Uterus (tissue), 2 donors: ENCODE measurements around the gene SUGCT.

Experiments
- POLR2A ChIP-seq, 2 donors: fragments of 450-650 bp; IDR thresholded peaks; one replicate each; pipeline ENCODE4 v1.6.1; 2016; ENCODE audit warnings: antibody characterized with exemption in 2 of 2, mild to moderate bottlenecking in 1 of 2, moderate library complexity in 1 of 2
- TF ChIP-seq, protein P1 (sequence below), 4 experiments: fragments of 200-600 bp in 2 of 4; fragments of 450-650 bp in 2 of 4; sonication (generic) in 2 of 4; IDR thresholded peaks; one replicate each; pipeline ENCODE4 v1.5.1; 2016 to 2019; ENCODE audit warnings: antibody characterized with exemption in 4 of 4, mild to moderate bottlenecking in 2 of 4, moderate library complexity in 1 of 4

DNA sequence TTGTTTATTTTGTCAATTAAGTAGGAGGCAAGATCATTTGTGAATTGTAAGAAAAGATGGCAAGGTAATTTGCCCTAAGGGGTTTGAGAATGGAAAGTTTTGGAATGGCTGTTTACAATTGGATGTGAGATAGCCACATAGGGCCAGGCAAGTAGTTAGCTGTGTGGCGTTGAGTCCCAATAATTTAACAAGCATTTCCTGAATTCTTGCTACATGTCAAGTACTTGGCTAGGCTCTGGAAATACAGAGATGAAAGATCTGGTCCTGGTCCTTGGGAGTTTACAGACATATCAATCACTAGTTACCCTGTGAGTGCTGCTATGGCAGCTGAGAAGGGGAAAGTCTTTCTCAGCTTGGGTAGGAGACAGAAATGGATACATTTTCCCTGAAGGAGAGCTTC, 401.6 kb downstream of the SUGCT start:
- TF ChIP-seq, protein P1, sequence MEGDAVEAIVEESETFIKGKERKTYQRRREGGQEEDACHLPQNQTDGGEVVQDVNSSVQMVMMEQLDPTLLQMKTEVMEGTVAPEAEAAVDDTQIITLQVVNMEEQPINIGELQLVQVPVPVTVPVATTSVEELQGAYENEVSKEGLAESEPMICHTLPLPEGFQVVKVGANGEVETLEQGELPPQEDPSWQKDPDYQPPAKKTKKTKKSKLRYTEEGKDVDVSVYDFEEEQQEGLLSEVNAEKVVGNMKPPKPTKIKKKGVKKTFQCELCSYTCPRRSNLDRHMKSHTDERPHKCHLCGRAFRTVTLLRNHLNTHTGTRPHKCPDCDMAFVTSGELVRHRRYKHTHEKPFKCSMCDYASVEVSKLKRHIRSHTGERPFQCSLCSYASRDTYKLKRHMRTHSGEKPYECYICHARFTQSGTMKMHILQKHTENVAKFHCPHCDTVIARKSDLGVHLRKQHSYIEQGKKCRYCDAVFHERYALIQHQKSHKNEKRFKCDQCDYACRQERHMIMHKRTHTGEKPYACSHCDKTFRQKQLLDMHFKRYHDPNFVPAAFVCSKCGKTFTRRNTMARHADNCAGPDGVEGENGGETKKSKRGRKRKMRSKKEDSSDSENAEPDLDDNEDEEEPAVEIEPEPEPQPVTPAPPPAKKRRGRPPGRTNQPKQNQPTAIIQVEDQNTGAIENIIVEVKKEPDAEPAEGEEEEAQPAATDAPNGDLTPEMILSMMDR (IDR thresholded peaks at IDR 0.05): no peak
- TF ChIP-seq POLR2A (IDR thresholded peaks at IDR 0.05): no peak
